Measurements from ENCODE around the gene RALGPS2.

DNA sequence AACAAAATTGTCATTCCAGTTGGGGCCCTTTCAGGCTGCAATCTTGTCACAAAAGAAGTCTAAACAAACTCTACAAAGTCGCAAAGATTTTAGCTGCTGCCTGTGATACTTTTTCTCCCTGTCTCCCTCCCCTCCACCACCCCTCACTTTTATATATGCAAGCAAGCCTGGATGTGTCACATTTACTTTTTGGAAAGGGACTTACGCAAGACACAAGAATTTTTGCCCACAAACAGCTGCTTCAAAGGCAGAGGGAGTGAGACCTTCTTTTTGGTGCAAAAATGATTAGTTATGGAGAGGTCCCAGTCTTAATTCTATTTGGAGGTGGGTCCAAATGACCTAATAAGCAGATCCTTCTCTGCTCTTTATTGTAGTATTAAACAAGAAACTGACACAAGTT, 22.9 kb upstream of the RALGPS2 start:
- TF ChIP-seq CTCF (conservative IDR thresholded peaks at IDR 0.05; ENCODE audit: low read depth, low read length) (no peak), EZH2 (IDR thresholded peaks at IDR 0.05; ENCODE audit: borderline replicate concordance, low read depth, low read length, poor library complexity, severe bottlenecking) (no peak)

Data from A673 (cell line).